PC-3 (cell line): Measurements from ENCODE around the gene ARHGAP6. TPM values are rescaled to one million over a fixed set of nuclear protein-coding genes. Genes with fewer than 3 reads are reported as not detected.

Experiments used
- ATAC-seq: fragments of 200-7000 bp; cut with Tn5 transposase; 2 replicates; pipeline ENCODE4 v1.9.1; 2020; ENCODE audit warnings: mild to moderate bottlenecking, moderate library complexity
- BruUV-seq: library from RNA; stranded (reverse); fragments of 400-500 nt; replicated peaks from 2 replicates; lab custom pipeline; 2021; lab: Mats Ljungman, UMichigan
- CTCF ChIA-PET: fragments of 300-600 bp; sonication (Branson Sonifier 250); formaldehyde crosslinking; loops from one replicate; lab custom pipeline; 2022; ENCODE audit warnings: antibody characterized with exemption; lab: Charles Lee
- POLR2A ChIA-PET: fragments of 300-600 bp; sonication (Branson Sonifier 250); formaldehyde crosslinking; loops from one replicate; lab custom pipeline; 2022; ENCODE audit warnings: antibody characterized with exemption; ENCODE audit not compliant: unreplicated experiment; lab: Charles Lee
- DNase-seq: peaks from one replicate; pipeline ENCODE4 v3.0.0-alpha.2; 2015
- H2AFZ ChIP-seq: fragments of 300-600 bp; sonication (generic); 2 replicates; pipeline ENCODE4 v1.6.0; 2016; ENCODE audit warnings: antibody characterized with exemption, low read length
- H3F3A ChIP-seq: fragments of 300-600 bp; sonication (generic); one replicate; pipeline ENCODE4 v1.6.0; 2017; ENCODE audit warnings: antibody characterized with exemption, low read length, control low read depth, mild to moderate bottlenecking; ENCODE audit not compliant: unreplicated experiment
- H3K27ac ChIP-seq: fragments of 300-600 bp; sonication (generic); 2 replicates; pipeline ENCODE4 v1.5.1; 2016; ENCODE audit warnings: mild to moderate bottlenecking, low read length
- H3K27me3 ChIP-seq: fragments of 300-600 bp; sonication (generic); 2 replicates; pipeline ENCODE4 v1.6.1; 2016; ENCODE audit warnings: low read length, mixed read lengths
- H3K36me3 ChIP-seq: fragments of 300-600 bp; sonication (generic); 2 replicates; pipeline ENCODE4 v1.6.1; 2016; ENCODE audit warnings: low read depth, mixed run types, low read length, mixed read lengths
- H3K4me1 ChIP-seq: fragments of 300-600 bp; sonication (generic); 2 replicates; pipeline ENCODE4 v1.5.1; 2016; ENCODE audit warnings: low read length; ENCODE audit not compliant: insufficient read depth
- H3K4me2 ChIP-seq: fragments of 300-600 bp; sonication (generic); 2 replicates; pipeline ENCODE4 v1.6.0; 2016; ENCODE audit warnings: low read length
- H3K4me3 ChIP-seq: fragments of 300-600 bp; sonication (generic); 2 replicates; pipeline ENCODE4 v1.5.1; 2016; ENCODE audit warnings: mild to moderate bottlenecking, low read length, mixed read lengths
- H3K79me2 ChIP-seq: fragments of 300-600 bp; sonication (generic); 2 replicates; pipeline ENCODE4 v1.6.1; 2017; ENCODE audit warnings: low read length, mixed read lengths
- H3K9ac ChIP-seq: fragments of 300-600 bp; sonication (generic); 2 replicates; pipeline ENCODE4 v1.6.0; 2016; ENCODE audit warnings: mild to moderate bottlenecking, low read length
- H3K9me2 ChIP-seq: fragments of 300-600 bp; sonication (generic); replicated peaks from 2 replicates; pipeline ENCODE4 v1.6.1; 2016; ENCODE audit warnings: mixed run types, low read length, mixed read lengths
- H3K9me3 ChIP-seq: fragments of 300-600 bp; sonication (generic); 2 replicates; pipeline ENCODE4 v1.6.1; 2016; ENCODE audit warnings: low read length, mixed read lengths
- H4K20me1 ChIP-seq: fragments of 300-600 bp; sonication (generic); 2 replicates; pipeline ENCODE4 v1.6.1; 2016; ENCODE audit warnings: low read length, mixed read lengths
- EZH2 ChIP-seq: fragments of 300-600 bp; sonication (generic); IDR thresholded peaks from one replicate; pipeline ENCODE4 v1.6.1; 2017; ENCODE audit warnings: antibody characterized with exemption, mild to moderate bottlenecking, low read length; ENCODE audit not compliant: unreplicated experiment
- EZH2phosphoT487 ChIP-seq: fragments of 300-600 bp; sonication (generic); IDR thresholded peaks from 2 replicates; pipeline ENCODE4 v1.6.1; 2018; ENCODE audit warnings: mild to moderate bottlenecking, antibody characterized with exemption, low read length, borderline replicate concordance
- intact Hi-C: fragments of 100-400 bp; cut with micrococcal nuclease; formaldehyde crosslinking; loops from 2 replicates; pipeline ENCODE4 v1.9.0; 2023
- total RNA-seq: library from RNA; depleted of rRNA; stranded (reverse); fragments of >200 nt; gene quantifications from 2 replicates; pipeline ENCODE4 v1.2.3, GENCODE V29; 2014
- TF ChIP-seq, protein P1 (sequence below): fragments of 300-600 bp; sonication (generic); conservative IDR thresholded peaks from 2 replicates; pipeline ENCODE4 v1.5.1; 2017; ENCODE audit warnings: antibody characterized with exemption, low read depth, mild to moderate bottlenecking, low read length

ARHGAP6 gene
- total RNA-seq, 1 experiment from 2014 or later = 2.8 TPM

DNA sequence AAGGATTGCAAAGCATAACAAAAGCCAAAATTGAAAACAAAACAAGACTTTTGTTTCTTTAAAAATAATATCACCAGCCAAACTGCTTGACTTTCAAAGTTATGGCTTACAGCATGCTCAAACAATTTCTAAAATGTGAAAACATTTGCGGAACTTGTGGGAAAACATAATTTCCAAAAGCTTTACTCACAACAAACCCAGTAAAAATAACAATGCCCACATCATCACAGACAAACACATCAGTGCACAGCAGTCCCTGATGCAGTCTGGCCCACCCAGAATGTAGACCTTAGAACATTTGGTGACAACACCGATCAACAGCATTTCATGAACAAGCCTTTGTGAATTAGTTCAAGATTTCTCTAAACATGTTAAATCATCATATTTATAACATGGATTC is 98.9 kb downstream of the ARHGAP6 start:
- no TSS peak for BruUV-seq
- Histone ChIP-seq H3K4me1 (no peaks in the 10 kb centered on the region), H3K36me3 (no peaks in the 10 kb centered on the region), H3K4me2 (no peak overlapping the region), H3K27me3 (no peaks in the 10 kb centered on the region), H2AFZ (no peak overlapping the region), H3K9me3 (no peaks in the 10 kb centered on the region), H3K9ac (no peak overlapping the region), H3K4me3 (no peak overlapping the region), H4K20me1 (no peaks in the 10 kb centered on the region), H3K27ac (no peak overlapping the region), H3K9me2 (no peaks in the 10 kb centered on the region), H3F3A (no peaks in the 10 kb centered on the region), H3K79me2 (no peaks in the 10 kb centered on the region)
- no peak for ATAC-seq
- POLR2A ChIA-PET = no interaction called here
- intact Hi-C loops = no loop called here
- DNase-seq = no peak
- TF ChIP-seq EZH2phosphoT487 (no peak), EZH2 (no peak)
- TF ChIP-seq, protein P1, sequence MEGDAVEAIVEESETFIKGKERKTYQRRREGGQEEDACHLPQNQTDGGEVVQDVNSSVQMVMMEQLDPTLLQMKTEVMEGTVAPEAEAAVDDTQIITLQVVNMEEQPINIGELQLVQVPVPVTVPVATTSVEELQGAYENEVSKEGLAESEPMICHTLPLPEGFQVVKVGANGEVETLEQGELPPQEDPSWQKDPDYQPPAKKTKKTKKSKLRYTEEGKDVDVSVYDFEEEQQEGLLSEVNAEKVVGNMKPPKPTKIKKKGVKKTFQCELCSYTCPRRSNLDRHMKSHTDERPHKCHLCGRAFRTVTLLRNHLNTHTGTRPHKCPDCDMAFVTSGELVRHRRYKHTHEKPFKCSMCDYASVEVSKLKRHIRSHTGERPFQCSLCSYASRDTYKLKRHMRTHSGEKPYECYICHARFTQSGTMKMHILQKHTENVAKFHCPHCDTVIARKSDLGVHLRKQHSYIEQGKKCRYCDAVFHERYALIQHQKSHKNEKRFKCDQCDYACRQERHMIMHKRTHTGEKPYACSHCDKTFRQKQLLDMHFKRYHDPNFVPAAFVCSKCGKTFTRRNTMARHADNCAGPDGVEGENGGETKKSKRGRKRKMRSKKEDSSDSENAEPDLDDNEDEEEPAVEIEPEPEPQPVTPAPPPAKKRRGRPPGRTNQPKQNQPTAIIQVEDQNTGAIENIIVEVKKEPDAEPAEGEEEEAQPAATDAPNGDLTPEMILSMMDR = no peak
- CTCF ChIA-PET = no interaction called here

DNA sequence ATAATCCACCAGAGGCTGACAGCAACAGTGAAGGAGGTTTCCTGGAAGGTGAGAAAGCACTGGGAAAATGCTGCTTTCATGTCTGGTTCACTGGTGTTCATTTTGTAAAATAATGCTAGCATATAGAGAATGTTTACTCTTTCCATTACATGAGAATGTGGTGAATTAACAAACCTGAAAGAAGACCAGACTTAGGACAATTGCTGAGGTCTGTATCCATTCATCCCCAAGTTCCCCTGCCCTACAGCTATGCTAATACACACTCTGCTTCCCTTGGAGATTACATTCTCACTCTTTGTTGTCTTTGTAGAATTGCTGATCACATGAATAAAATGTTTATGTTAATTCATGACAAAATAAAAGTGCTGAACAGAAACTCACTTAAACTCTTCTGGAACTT is 99.5 kb downstream of the ARHGAP6 start:
- intact Hi-C loops = no loop called here
- Histone ChIP-seq H3K9me3 (no peaks in the 10 kb centered on the region), H4K20me1 (no peaks in the 10 kb centered on the region), H3K79me2 (no peaks in the 10 kb centered on the region), H3K27ac (no peak overlapping the region), H3K4me3 (no peak overlapping the region), H2AFZ (no peak overlapping the region), H3K9me2 (no peaks in the 10 kb centered on the region), H3K36me3 (no peaks in the 10 kb centered on the region), H3K4me1 (no peaks in the 10 kb centered on the region), H3K9ac (no peak overlapping the region), H3K27me3 (no peaks in the 10 kb centered on the region), H3K4me2 (no peak overlapping the region), H3F3A (no peaks in the 10 kb centered on the region)
- BruUV-seq = no TSS peak
- TF ChIP-seq, protein P1 = no peak
- TF ChIP-seq EZH2 (no peak), EZH2phosphoT487 (no peak)
- ATAC-seq (no peak), DNase-seq (no peak)
- ChIA-PET POLR2A (no interaction called here), CTCF (no interaction called here)

DNA sequence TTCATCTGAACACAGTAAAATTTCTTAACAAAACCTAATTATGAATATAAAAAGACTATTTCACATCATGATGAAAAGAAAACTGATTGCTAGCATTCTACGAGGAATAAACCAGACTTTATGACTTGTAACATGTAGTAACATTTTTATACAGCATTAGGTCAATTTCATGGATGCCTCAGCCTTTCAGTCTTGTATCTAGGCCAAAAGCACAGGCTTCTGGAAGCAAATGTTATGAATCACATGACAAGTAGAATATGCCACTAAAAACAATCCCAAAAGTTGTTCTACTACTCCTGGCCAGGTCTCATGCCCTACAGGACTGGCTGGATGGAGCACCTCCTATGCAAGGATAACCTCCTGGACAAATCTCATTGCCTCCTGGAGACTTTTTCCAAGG is 101.2 kb downstream of the ARHGAP6 start:
- POLR2A ChIA-PET = no interaction called here
- H2AFZ ChIP-seq = no peak overlapping the region
- intact Hi-C loops = no loop called here
- no peak overlapping the region for H3K9ac ChIP-seq
- no peaks in the 10 kb centered on the region for H3K27me3 ChIP-seq
- CTCF ChIA-PET = no interaction called here
- H3K4me2 ChIP-seq = no peak overlapping the region
- H3K36me3 ChIP-seq = no peaks in the 10 kb centered on the region
- H3K27ac ChIP-seq = no peak overlapping the region
- H3F3A ChIP-seq = no peaks in the 10 kb centered on the region
- ATAC-seq = no peak
- BruUV-seq = no TSS peak
- peaks cover 5% of the 10 kb centered on the region; the same call in 1 of the 2 replicates for H3K4me1 ChIP-seq
- H4K20me1 ChIP-seq = no peaks in the 10 kb centered on the region
- no peaks in the 10 kb centered on the region for H3K9me2 ChIP-seq
- H3K79me2 ChIP-seq = no peaks in the 10 kb centered on the region
- TF ChIP-seq EZH2phosphoT487 = no peak
- TF ChIP-seq, protein P1 = no peak
- TF ChIP-seq EZH2 = no peak
- no peak for DNase-seq
- H3K9me3 ChIP-seq = no peaks in the 10 kb centered on the region
- H3K4me3 ChIP-seq = no peak overlapping the region
